Endothelial cell of umbilical vein (primary cell): ENCODE measurements around the gene CHPF2. TPM values are rescaled to one million over a fixed set of nuclear protein-coding genes. Genes with fewer than 3 reads are reported as not detected.

Source experiments
- BruUV-seq: library from RNA; stranded (reverse); fragments of 400-500 nt; replicated peaks from 2 replicates; lab custom pipeline; 2021; lab: Mats Ljungman, UMichigan
- CTCF ChIA-PET: fragments of 300-600, 350-600 bp; sonication (Branson Sonifier 250); formaldehyde crosslinking; loops from one replicate; lab custom pipeline; 2021; ENCODE audit warnings: antibody characterized with exemption, inconsistent platforms; lab: Charles Lee
- POLR2A ChIA-PET: fragments of 300-600, 350-600 bp; sonication (Branson Sonifier 250); formaldehyde crosslinking; loops from one replicate; lab custom pipeline; 2021; ENCODE audit warnings: antibody characterized with exemption, inconsistent platforms; lab: Charles Lee
- DNase-seq: peaks from one replicate; pipeline ENCODE4 v3.0.0-alpha.2; 2011; ENCODE audit warnings: low read depth, low spot score
- FAIRE-seq: peaks from 2 replicates; lab custom pipeline; 2011; peaks lifted over from hg19 to GRCh38; lab: Jason Lieb, UNC
- H2AFZ ChIP-seq: 2 replicates; pipeline ENCODE4 v1.6.0; 2012; ENCODE audit warnings: low read depth, low read length, control low read depth, inconsistent platforms
- H3K27ac ChIP-seq: 2 replicates; pipeline ENCODE4 v1.5.1; 2011; ENCODE audit warnings: low read depth, mild to moderate bottlenecking, control low read depth, low read length, moderate library complexity; ENCODE audit not compliant: insufficient read depth
- H3K27me3 ChIP-seq, 2 experiments: 2 replicates each; pipeline versions ENCODE4 v1.6.0 to v1.6.1; 2011; ENCODE audit warnings: low read length in 2 of 2, mixed read lengths in 1 of 2; ENCODE audit not compliant: control insufficient read depth in 2 of 2, insufficient read depth in 2 of 2
- H3K36me3 ChIP-seq, 2 experiments: 2 replicates in 1 of 2; 3 replicates in 1 of 2; pipeline ENCODE4 v1.5.1; 2011; ENCODE audit warnings: low read length in 2 of 2, mild to moderate bottlenecking in 1 of 2, moderate library complexity in 1 of 2; ENCODE audit not compliant: control insufficient read depth in 2 of 2, insufficient read depth in 2 of 2; ENCODE audit errors: extremely low read depth in 1 of 2
- H3K4me1 ChIP-seq: 3 replicates; pipeline ENCODE4 v1.5.1; 2011; ENCODE audit warnings: mild to moderate bottlenecking, low read length; ENCODE audit not compliant: control insufficient read depth, insufficient read depth; ENCODE audit errors: extremely low read depth
- H3K4me2 ChIP-seq: 2 replicates; pipeline ENCODE4 v1.6.1; 2011; ENCODE audit warnings: low read length, control low read depth, mixed read lengths; ENCODE audit not compliant: insufficient read depth
- H3K4me3 ChIP-seq, 3 experiments: fragments of 200-600 bp in 1 of 3; sonication (generic), shearing (Covaris generic) in 1 of 3; replicated peaks in 1 of 3; 2 replicates each; pipeline ENCODE4 v1.5.1; 2011 to 2016; ENCODE audit warnings: control low read depth in 3 of 3, low read length in 3 of 3, mild to moderate bottlenecking in 2 of 3, inconsistent platforms in 1 of 3, low read depth in 1 of 3, moderate library complexity in 1 of 3; ENCODE audit not compliant: insufficient read depth in 1 of 3
- H3K79me2 ChIP-seq: 2 replicates; pipeline ENCODE4 v1.6.0; 2012; ENCODE audit warnings: low read length, inconsistent platforms; ENCODE audit not compliant: control insufficient read depth, insufficient read depth
- H3K9ac ChIP-seq: replicated peaks from 2 replicates; pipeline ENCODE3; 2011; ENCODE audit warnings: low read length, control low read depth; ENCODE audit not compliant: insufficient read depth; ENCODE audit errors: extremely low read depth
- H3K9me1 ChIP-seq: replicated peaks from 3 replicates; pipeline ENCODE4 v1.6.0; 2011; ENCODE audit warnings: mild to moderate bottlenecking, low read length; ENCODE audit not compliant: control insufficient read depth, insufficient read depth; ENCODE audit errors: extremely low read depth
- H3K9me3 ChIP-seq: replicated peaks from 2 replicates; pipeline ENCODE4 v1.5.1; 2012; ENCODE audit warnings: low read length, inconsistent platforms; ENCODE audit not compliant: control insufficient read depth, insufficient read depth
- H4K20me1 ChIP-seq: replicated peaks from 2 replicates; pipeline ENCODE3; 2011; ENCODE audit warnings: mild to moderate bottlenecking, low read length; ENCODE audit not compliant: control insufficient read depth, insufficient read depth; ENCODE audit errors: extremely low read depth
- CTCF ChIP-seq, 2 donors: IDR thresholded peaks; 1 replicate in 1 of 2; 2 replicates in 1 of 2; pipeline ENCODE4 v1.5.1; 2011; ENCODE audit warnings: low read length in 2 of 2, mild to moderate bottlenecking in 2 of 2, moderate library complexity in 2 of 2, control low read depth in 1 of 2, inconsistent platforms in 1 of 2, low read depth in 1 of 2; ENCODE audit not compliant: insufficient read depth in 1 of 2; ENCODE audit errors: extremely low read depth in 1 of 2
- EZH2 ChIP-seq: IDR thresholded peaks from 2 replicates; pipeline ENCODE4 v1.6.1; 2012; ENCODE audit warnings: borderline replicate concordance, low read depth, mild to moderate bottlenecking, moderate library complexity, low read length, inconsistent platforms; ENCODE audit not compliant: severe bottlenecking
- FOS ChIP-seq: IDR thresholded peaks from 2 replicates; pipeline ENCODE4 v1.6.1; 2011; ENCODE audit warnings: mild to moderate bottlenecking, low read length, moderate library complexity, borderline replicate concordance; ENCODE audit not compliant: insufficient read depth
- GATA2 ChIP-seq: IDR thresholded peaks from 2 replicates; pipeline ENCODE4 v1.7.0; 2011; ENCODE audit warnings: low read depth, mild to moderate bottlenecking, moderate library complexity, mixed read lengths, low read length; ENCODE audit not compliant: insufficient read length, insufficient read depth
- JUN ChIP-seq: IDR thresholded peaks from 2 replicates; pipeline ENCODE4 v1.6.1; 2011; ENCODE audit warnings: borderline replicate concordance, low read depth; ENCODE audit not compliant: insufficient read length, insufficient read depth
- MAX ChIP-seq: IDR thresholded peaks from 2 replicates; pipeline ENCODE4 v1.6.1; 2011; ENCODE audit not compliant: insufficient read depth, insufficient read length
- MYC ChIP-seq: IDR thresholded peaks from one replicate; pipeline ENCODE4 v1.6.1; 2011; ENCODE audit warnings: mild to moderate bottlenecking, low read depth, low read length
- POLR2A ChIP-seq: IDR thresholded peaks from 2 replicates; pipeline ENCODE4 v1.6.1; 2012; ENCODE audit warnings: low read depth, mild to moderate bottlenecking, control low read depth, low read length
- POLR2AphosphoS5 ChIP-seq: IDR thresholded peaks from 2 replicates; pipeline ENCODE4 v1.6.1; 2012; ENCODE audit warnings: low read depth, mild to moderate bottlenecking, control low read depth, low read length, moderate library complexity; ENCODE audit not compliant: insufficient read depth
- dilution Hi-C: fragments of 300-500 bp; cut with MboI; formaldehyde crosslinking; loops from one replicate; pipeline ENCODE4 v1.15.0; 2019; ENCODE audit warnings: low sequenced_read_pairs; ENCODE audit not compliant: extremely low pct_ligation_motif_present
- intact Hi-C: fragments of 100-400 bp; cut with micrococcal nuclease; formaldehyde crosslinking; loops from one replicate; pipeline ENCODE4 v1.10.0; 2022
- polyA plus RNA-seq, 4 experiments: library from polyadenylated mRNA; depleted of rRNA in 3 of 4; stranded (reverse) in 3 of 4; unstranded in 1 of 4; fragments of >200 nt; gene quantifications; 2 replicates each; pipeline versions ENCODE4 v1.2.1 to v1.2.3, GENCODE V29; 2011 to 2012; ENCODE audit warnings: missing spikeins in 1 of 4
- total RNA-seq: library from RNA; stranded (reverse); gene quantifications from 2 replicates; pipeline ENCODE4 v1.2.3, GENCODE V29; 2021

Gene CHPF2
- total and polyA plus RNA-seq, 2 donors (not counting 3 experiments of a cell fraction or from before 2014, with no cell fraction given): 72.8 to 75.0 TPM

GRCh38 chr7:151211155-151211772 is 21.0 kb upstream of the CHPF2 start:
- POLR2A ChIA-PET: no interaction called here
- dilution Hi-C loops: no loop called here
- H3K36me3 ChIP-seq: peaks cover 0 to 17% of the 10 kb centered on the region in 2 experiments
- no peak overlapping the region for H3K4me3 ChIP-seq
- no peaks in the 10 kb centered on the region for H3K9me1 ChIP-seq
- no peak overlapping the region for H3K9ac ChIP-seq
- no peaks in the 10 kb centered on the region for H3K79me2 ChIP-seq
- no peak overlapping the region for H2AFZ ChIP-seq
- H3K4me2 ChIP-seq: no peak overlapping the region
- CTCF ChIA-PET: no interaction called here
- FAIRE-seq: no peak
- intact Hi-C loops: no loop called here
- no peak for DNase-seq
- no peaks in the 10 kb centered on the region for H3K4me1 ChIP-seq
- no peaks in the 10 kb centered on the region for H3K9me3 ChIP-seq
- no peaks in the 10 kb centered on the region for H3K27me3 ChIP-seq
- BruUV-seq: no TSS peak
- H4K20me1 ChIP-seq: no peaks in the 10 kb centered on the region
- TF ChIP-seq POLR2A: peak; percentile 40
- no peak for TF ChIP-seq JUN
- H3K27ac ChIP-seq: no peak overlapping the region

GRCh38 chr7:151212626-151213025 is 19.7 kb upstream of the CHPF2 start:
- DNase-seq: no peak
- no TSS peak for BruUV-seq
- Histone ChIP-seq H2AFZ (no peak overlapping the region), H3K9me3 (no peaks in the 10 kb centered on the region), H3K36me3 (peaks cover 5 to 20% of the 10 kb centered on the region in 2 experiments), H3K4me2 (no peak overlapping the region), H3K4me3 (no peak overlapping the region), H3K9ac (no peak overlapping the region), H4K20me1 (no peaks in the 10 kb centered on the region), H3K9me1 (no peaks in the 10 kb centered on the region), H3K27ac (no peak overlapping the region), H3K4me1 (no peaks in the 10 kb centered on the region), H3K27me3 (no peaks in the 10 kb centered on the region), H3K79me2 (no peaks in the 10 kb centered on the region)
- no peak for FAIRE-seq
- ChIA-PET POLR2A (no interaction called here), CTCF (interaction anchor here (1.0 kb wide), 1 partner anchor 22 kb away, joined by 3 read pairs; no protein-coding TSS in a partner anchor)
- dilution Hi-C loops (no loop called here), intact Hi-C loops (no loop called here)
- TF ChIP-seq JUN (no peak), CTCF (IDR thresholded peaks at IDR 0.05; ENCODE audit: extremely low read depth in 1 of 2, insufficient read depth in 1 of 2, low read depth in 1 of 2, low read length in 2 of 2) (no peak), EZH2 (no peak), MYC (no peak), POLR2A (no peak), GATA2 (no peak), FOS (no peak), MAX (no peak), POLR2AphosphoS5 (no peak)
